ENCODE measurements around the gene CCDC90B.
"Not testable (repeated sequence)": the region's sequence is repeated elsewhere in the genome, so short reads cannot be mapped to it uniquely, and the experiment has no call there.

The CCDC90B gene

DNA sequence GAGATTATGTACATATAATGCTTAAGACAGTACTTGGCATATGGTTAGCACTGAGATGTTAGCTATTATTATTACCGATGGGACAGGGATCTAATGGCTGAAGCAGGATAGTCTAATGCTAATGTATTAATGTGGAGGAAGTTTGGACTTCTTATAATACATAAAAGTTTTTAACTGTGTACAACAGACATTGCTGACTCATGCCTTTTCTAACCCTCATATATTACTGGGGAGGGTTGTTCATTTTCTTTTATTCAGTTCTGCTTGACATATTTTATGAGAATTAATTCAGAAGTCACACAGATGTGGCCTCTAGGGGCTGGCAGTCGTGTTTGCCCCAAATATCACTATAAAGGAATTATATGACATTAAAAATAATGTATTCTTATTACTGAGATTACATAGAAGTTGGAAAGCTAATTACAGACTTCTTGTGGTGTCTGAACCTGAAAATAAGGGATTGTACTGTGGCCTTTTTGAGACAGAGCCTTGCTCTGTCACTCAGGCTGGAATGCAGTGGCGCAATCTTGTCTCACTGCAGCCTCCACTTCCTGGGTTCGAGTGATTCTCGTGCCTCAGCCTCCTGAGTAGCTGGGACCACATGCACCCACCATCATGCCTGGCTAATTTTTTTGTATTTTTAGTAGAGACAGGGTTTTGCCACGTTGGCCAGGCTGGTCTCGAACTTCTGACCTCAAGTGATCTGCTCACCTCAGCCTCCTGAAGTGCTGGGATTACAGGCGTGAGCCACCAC, 10.1 kb downstream of the CCDC90B start:
- ATAC-seq: no peak
- TF ChIP-seq ZFP30 (CRISPR knock-in tag; IDR thresholded peaks at IDR 0.05) (no peak), ARNTL (CRISPR knock-in tag; IDR thresholded peaks at IDR 0.05; ENCODE audit: borderline replicate concordance, low read depth) (no peak), ZFP3 (CRISPR knock-in tag; IDR thresholded peaks at IDR 0.05) (no peak), ESRRG (CRISPR knock-in tag; IDR thresholded peaks at IDR 0.05) (no peak), GLIS3 (CRISPR knock-in tag; IDR thresholded peaks at IDR 0.05) (no peak), OSR1 (CRISPR knock-in tag; IDR thresholded peaks at IDR 0.05) (no peak), ZC3H10 (CRISPR knock-in tag; IDR thresholded peaks at IDR 0.05) (no peak), PPARA (CRISPR knock-in tag; IDR thresholded peaks at IDR 0.05; ENCODE audit: borderline replicate concordance) (no peak), TCF4 (CRISPR knock-in tag; IDR thresholded peaks at IDR 0.05; ENCODE audit: borderline replicate concordance) (no peak), RARB (CRISPR knock-in tag; IDR thresholded peaks at IDR 0.05) (no peak), CSDC2 (CRISPR knock-in tag; IDR thresholded peaks at IDR 0.05) (no peak)
- TF ChIP-seq, protein P1, sequence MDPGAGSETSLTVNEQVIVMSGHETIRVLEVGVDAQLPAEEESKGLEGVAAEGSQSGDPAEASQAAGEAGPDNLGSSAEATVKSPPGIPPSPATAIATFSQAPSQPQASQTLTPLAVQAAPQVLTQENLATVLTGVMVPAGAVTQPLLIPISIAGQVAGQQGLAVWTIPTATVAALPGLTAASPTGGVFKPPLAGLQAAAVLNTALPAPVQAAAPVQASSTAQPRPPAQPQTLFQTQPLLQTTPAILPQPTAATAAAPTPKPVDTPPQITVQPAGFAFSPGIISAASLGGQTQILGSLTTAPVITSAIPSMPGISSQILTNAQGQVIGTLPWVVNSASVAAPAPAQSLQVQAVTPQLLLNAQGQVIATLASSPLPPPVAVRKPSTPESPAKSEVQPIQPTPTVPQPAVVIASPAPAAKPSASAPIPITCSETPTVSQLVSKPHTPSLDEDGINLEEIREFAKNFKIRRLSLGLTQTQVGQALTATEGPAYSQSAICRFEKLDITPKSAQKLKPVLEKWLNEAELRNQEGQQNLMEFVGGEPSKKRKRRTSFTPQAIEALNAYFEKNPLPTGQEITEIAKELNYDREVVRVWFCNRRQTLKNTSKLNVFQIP (CRISPR knock-in tag; IDR thresholded peaks at IDR 0.05; ENCODE audit: borderline replicate concordance, low read depth): no peak
- TF ChIP-seq, protein P2, sequence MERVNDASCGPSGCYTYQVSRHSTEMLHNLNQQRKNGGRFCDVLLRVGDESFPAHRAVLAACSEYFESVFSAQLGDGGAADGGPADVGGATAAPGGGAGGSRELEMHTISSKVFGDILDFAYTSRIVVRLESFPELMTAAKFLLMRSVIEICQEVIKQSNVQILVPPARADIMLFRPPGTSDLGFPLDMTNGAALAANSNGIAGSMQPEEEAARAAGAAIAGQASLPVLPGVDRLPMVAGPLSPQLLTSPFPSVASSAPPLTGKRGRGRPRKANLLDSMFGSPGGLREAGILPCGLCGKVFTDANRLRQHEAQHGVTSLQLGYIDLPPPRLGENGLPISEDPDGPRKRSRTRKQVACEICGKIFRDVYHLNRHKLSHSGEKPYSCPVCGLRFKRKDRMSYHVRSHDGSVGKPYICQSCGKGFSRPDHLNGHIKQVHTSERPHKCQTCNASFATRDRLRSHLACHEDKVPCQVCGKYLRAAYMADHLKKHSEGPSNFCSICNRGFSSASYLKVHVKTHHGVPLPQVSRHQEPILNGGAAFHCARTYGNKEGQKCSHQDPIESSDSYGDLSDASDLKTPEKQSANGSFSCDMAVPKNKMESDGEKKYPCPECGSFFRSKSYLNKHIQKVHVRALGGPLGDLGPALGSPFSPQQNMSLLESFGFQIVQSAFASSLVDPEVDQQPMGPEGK (CRISPR knock-in tag; IDR thresholded peaks at IDR 0.05; ENCODE audit: borderline replicate concordance): no peak
- TF ChIP-seq, protein P3, sequence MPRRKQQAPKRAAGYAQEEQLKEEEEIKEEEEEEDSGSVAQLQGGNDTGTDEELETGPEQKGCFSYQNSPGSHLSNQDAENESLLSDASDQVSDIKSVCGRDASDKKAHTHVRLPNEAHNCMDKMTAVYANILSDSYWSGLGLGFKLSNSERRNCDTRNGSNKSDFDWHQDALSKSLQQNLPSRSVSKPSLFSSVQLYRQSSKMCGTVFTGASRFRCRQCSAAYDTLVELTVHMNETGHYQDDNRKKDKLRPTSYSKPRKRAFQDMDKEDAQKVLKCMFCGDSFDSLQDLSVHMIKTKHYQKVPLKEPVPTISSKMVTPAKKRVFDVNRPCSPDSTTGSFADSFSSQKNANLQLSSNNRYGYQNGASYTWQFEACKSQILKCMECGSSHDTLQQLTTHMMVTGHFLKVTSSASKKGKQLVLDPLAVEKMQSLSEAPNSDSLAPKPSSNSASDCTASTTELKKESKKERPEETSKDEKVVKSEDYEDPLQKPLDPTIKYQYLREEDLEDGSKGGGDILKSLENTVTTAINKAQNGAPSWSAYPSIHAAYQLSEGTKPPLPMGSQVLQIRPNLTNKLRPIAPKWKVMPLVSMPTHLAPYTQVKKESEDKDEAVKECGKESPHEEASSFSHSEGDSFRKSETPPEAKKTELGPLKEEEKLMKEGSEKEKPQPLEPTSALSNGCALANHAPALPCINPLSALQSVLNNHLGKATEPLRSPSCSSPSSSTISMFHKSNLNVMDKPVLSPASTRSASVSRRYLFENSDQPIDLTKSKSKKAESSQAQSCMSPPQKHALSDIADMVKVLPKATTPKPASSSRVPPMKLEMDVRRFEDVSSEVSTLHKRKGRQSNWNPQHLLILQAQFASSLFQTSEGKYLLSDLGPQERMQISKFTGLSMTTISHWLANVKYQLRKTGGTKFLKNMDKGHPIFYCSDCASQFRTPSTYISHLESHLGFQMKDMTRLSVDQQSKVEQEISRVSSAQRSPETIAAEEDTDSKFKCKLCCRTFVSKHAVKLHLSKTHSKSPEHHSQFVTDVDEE (CRISPR knock-in tag; IDR thresholded peaks at IDR 0.05): no peak

DNA sequence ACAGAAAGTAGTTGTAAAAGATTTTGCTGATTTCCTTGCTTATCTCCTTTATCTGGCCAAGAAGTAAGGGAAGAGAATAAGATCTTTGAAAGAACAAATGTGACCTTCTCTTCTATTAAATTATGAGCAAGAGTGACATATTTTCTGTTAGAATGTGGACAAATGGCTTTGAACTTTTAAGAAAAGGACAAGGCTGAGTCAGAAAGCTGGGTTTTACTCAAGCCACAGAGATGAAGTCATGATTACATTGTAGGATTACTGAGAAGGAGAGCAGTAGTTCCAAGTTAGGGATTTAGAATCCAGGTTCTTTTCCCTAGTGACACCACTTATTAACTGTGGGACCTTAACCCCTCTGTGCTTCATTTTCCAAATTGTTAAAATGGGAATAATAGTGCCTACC, 13.5 kb downstream of the CCDC90B start:
- peak; percentile 33; the same call in 1 of the 2 replicates for TF ChIP-seq ISL1 (CRISPR knock-in tag; IDR thresholded peaks at IDR 0.05)
- TF ChIP-seq BACH2 (CRISPR knock-in tag; IDR thresholded peaks at IDR 0.05; ENCODE audit: borderline replicate concordance): no peak

DNA sequence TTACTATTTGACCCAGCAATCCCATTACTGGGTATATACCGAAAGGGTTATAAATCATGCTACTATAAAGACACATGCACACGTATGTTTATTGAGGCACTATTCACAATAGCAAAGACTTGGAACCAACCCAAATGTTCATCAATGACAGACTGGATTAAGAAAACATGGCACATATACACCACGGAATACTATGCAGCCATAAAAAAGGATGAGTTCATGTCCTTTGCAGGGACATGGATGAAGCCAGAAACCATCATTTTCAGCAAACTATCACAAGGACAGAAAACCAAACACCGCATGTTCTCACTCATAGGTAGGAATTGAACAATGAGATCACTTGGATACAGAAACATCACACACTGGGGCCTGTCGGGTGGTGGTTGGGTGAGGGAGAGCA, 14.4 kb downstream of the CCDC90B start:
- ATAC-seq: not testable (repeated sequence)

More for the DNA sequence above, 13.5 kb downstream of the CCDC90B start:
- ATAC-seq: peak; percentile 66

DNA sequence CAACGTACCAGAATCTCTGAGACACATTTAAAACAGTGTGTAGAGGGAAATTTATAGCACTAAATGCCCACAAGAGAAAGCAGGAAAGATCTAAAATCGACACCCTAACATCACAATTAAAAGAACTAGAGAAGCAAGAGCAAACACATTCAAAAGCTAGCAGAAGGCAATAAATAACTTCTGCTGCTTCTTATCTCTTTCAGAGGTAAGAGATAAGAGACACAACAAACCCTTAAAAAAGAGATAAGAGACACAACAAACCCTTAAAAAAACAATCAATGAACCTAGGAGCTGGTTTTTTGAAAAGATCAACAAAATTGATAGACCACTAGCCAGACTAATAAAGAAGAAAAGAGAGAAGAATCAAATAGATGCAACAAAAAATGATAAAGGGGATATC, 17.1 kb downstream of the CCDC90B start:
- not testable (repeated sequence) for ATAC-seq

DNA sequence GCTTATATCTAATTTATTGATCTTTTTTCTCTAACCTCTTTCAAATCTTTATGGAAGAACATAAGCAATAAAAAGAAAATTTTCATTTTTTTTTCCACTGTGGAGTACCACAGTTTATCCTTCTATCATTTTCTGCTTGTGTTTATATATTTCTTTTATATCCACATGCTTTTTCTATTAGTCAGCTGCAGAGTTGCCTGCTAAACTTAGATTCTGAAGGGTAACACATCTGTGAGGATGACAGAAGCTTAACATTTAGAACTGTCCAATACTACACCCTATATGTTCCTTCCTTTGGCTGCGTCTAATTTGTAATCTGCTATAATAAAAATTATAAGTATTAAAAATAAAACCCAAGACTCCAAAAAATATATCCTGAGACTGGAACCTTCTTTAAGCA, 20.8 kb downstream of the CCDC90B start:
- ATAC-seq: no peak
- TF ChIP-seq OSR1 (CRISPR knock-in tag; IDR thresholded peaks at IDR 0.05) (no peak), TOX (CRISPR knock-in tag; IDR thresholded peaks at IDR 0.05; ENCODE audit: borderline replicate concordance) (no peak), ISL1 (CRISPR knock-in tag; IDR thresholded peaks at IDR 0.05) (no peak), ZC3H10 (CRISPR knock-in tag; IDR thresholded peaks at IDR 0.05) (no peak)

DNA sequence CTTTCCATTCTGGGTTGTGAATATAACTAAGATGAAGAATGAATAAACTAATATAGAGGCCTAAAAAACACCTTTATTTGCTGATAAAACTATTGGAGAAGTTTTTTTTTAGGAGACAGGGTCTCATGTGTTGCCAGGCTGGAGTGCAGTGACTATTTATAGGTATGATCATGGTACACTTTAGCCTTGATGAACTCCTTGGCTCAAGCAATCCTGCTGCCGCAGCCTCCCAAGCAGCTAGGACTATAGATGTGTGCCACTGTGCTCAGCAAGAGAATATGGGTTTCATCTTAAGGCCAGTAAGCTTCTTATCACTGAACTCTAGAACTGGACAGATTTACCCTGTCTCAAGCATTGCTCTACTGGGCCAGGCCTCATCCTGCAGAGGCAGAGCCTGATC, 26.6 kb downstream of the CCDC90B start:
- ATAC-seq: no peak
- TF ChIP-seq PPARA (CRISPR knock-in tag; IDR thresholded peaks at IDR 0.05; ENCODE audit: borderline replicate concordance): no peak
- no peak for TF ChIP-seq RARB (CRISPR knock-in tag; IDR thresholded peaks at IDR 0.05)
- no peak for TF ChIP-seq ZNF8 (CRISPR knock-in tag; IDR thresholded peaks at IDR 0.05)
- TF ChIP-seq ARNTL (CRISPR knock-in tag; IDR thresholded peaks at IDR 0.05; ENCODE audit: borderline replicate concordance, low read depth): no peak
- no peak for TF ChIP-seq OSR1 (CRISPR knock-in tag; IDR thresholded peaks at IDR 0.05)
- no peak for TF ChIP-seq BACH2 (CRISPR knock-in tag; IDR thresholded peaks at IDR 0.05; ENCODE audit: borderline replicate concordance)
- no peak for TF ChIP-seq ZNF70 (CRISPR knock-in tag; IDR thresholded peaks at IDR 0.05)
- TF ChIP-seq, protein P3 (CRISPR knock-in tag; IDR thresholded peaks at IDR 0.05): no peak
- no peak for TF ChIP-seq TOX (CRISPR knock-in tag; IDR thresholded peaks at IDR 0.05; ENCODE audit: borderline replicate concordance)
- TF ChIP-seq, protein P4, sequence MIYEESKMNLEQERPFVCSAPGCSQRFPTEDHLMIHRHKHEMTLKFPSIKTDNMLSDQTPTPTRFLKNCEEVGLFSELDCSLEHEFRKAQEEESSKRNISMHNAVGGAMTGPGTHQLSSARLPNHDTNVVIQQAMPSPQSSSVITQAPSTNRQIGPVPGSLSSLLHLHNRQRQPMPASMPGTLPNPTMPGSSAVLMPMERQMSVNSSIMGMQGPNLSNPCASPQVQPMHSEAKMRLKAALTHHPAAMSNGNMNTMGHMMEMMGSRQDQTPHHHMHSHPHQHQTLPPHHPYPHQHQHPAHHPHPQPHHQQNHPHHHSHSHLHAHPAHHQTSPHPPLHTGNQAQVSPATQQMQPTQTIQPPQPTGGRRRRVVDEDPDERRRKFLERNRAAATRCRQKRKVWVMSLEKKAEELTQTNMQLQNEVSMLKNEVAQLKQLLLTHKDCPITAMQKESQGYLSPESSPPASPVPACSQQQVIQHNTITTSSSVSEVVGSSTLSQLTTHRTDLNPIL (CRISPR knock-in tag; IDR thresholded peaks at IDR 0.05; ENCODE audit: low read depth): no peak
